Activated CD4-positive, alpha-beta T cell treated with anti-CD3 and anti-CD28 coated beads for 24 hours (primary cell): ENCODE measurements around the gene EMC1.
"Not testable (repeated sequence)": the region's sequence is repeated elsewhere in the genome, so short reads cannot be mapped to it uniquely, and the experiment has no call there.

Experiments
- DNase-seq, 2 donors: peaks; one replicate each; pipeline ENCODE4 v3.0.0-alpha.2; 2020; ENCODE audit warnings: low read depth in 2 of 2

Gene EMC1

GRCh38 chr1:19251305-19252196 lies at the start of gene EMC1, which contains the start of gene MRTO4:
EMC1 (minus strand) TSS chr1:19251524; CDS start chr1:19251509, 15 bp downstream.
MRTO4 (plus strand) TSS chr1:19251805; CDS start chr1:19251836, 31 bp downstream.
- DNase-seq: peak; percentile 84 to 90

- DNase-seq: no peak
Observed at GRCh38 chr1:19300211-19300610, 48.9 kb upstream of the EMC1 start.

- no peak for DNase-seq
Observed at GRCh38 chr1:19294638-19295037, 43.3 kb upstream of the EMC1 start.

GRCh38 chr1:19289244-19289643 lies 37.9 kb upstream of the EMC1 start:
- DNase-seq: no peak

GRCh38 chr1:19288324-19289241 lies 37.3 kb upstream of the EMC1 start, which contains the start of gene AKR7A3:
AKR7A3 (minus strand) TSS chr1:19288770; CDS start chr1:19288709, 61 bp downstream.
- peak; percentile 33 to 55 for DNase-seq

GRCh38 chr1:19287436-19288185 lies 36.3 kb upstream of the EMC1 start:
- DNase-seq: no peak

- not testable (repeated sequence) for DNase-seq
Observed at GRCh38 chr1:19285807-19286206, 34.5 kb upstream of the EMC1 start.

GRCh38 chr1:19285366-19285765 lies 34.0 kb upstream of the EMC1 start:
- DNase-seq: not testable (repeated sequence)

GRCh38 chr1:19284881-19285280 lies 33.6 kb upstream of the EMC1 start:
- no peak for DNase-seq

DNA sequence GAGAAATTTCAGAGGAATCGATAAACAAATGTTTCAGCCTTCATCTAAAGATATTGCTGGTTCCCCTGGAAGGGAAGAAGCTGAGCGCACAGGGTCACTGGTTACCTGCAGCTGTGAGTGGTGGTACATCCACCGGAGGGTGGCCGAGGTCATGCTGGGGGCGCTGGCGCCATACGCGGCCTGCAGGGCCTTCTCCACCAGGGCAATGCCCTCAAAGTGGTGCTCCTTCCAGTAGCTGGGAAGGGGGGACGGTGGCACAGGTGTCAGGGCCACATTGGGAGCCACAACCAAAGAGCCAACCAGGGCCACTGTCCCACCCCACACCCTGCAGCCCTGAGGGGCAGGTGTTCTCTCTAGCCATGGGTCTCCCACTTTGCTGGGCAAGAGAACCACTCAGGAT lies 32.6 kb upstream of the EMC1 start:
- DNase-seq: no peak

DNA sequence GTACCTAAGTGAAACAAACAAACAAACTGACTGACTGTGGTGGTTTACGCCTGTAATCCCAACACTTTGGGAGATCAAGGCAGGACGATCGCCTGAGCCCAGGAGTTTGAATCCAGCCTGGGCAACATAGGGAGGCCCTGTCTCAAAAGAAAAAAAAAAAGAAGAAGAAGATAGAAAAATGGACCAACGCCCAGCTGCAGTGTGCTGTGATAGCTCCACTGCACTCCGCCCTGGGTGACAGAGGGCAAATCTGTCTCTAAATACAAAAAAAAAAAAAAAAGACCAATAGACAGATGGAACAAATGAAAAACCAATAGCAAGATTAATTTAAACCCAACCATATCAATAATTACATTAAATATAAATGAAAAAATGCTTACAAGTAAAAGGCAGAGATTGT lies 23.3 kb upstream of the EMC1 start:
- no peak for DNase-seq

DNA sequence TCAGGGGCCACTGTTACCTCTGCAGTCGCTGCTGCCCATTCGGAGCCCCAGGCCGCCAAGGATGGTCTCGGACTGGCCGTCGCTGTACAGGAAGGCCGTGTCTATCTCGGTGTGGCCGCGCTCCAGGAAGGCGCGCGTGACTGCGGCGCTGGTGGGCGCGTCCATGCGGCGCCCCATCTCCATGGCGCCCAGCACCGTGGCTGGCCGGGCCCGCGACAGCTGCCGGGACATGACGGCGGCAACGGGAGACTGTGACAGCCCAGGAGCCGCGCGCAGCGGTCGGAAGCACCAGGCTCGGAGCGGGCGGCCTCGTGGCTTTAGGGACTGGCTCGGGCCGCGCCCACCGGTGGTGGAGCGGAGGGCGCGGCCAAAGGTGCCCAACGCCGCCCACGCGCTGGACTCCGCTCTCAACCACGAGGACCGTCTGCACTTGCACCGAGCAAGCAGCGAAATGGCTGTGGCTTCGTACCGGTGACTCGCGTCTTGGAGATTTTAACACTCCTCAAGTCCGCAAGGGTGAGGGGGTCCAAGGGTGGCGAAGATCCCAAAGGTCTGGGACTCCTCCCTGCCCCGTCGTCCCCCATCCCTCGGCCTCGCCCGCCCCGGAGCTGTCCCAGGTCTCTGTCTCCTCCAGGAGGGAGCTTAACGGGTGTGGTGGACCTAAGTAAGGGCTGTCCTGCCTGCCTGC lies 22.7 kb upstream of the EMC1 start:
- DNase-seq: not testable (repeated sequence)

- DNase-seq: no peak
Observed at GRCh38 chr1:19273106-19273843, 22.0 kb upstream of the EMC1 start.

GRCh38 chr1:19272064-19272463 lies 20.7 kb upstream of the EMC1 start:
- DNase-seq: no peak

GRCh38 chr1:19270343-19270730 lies 19.0 kb upstream of the EMC1 start:
- DNase-seq: not testable (repeated sequence)

DNA sequence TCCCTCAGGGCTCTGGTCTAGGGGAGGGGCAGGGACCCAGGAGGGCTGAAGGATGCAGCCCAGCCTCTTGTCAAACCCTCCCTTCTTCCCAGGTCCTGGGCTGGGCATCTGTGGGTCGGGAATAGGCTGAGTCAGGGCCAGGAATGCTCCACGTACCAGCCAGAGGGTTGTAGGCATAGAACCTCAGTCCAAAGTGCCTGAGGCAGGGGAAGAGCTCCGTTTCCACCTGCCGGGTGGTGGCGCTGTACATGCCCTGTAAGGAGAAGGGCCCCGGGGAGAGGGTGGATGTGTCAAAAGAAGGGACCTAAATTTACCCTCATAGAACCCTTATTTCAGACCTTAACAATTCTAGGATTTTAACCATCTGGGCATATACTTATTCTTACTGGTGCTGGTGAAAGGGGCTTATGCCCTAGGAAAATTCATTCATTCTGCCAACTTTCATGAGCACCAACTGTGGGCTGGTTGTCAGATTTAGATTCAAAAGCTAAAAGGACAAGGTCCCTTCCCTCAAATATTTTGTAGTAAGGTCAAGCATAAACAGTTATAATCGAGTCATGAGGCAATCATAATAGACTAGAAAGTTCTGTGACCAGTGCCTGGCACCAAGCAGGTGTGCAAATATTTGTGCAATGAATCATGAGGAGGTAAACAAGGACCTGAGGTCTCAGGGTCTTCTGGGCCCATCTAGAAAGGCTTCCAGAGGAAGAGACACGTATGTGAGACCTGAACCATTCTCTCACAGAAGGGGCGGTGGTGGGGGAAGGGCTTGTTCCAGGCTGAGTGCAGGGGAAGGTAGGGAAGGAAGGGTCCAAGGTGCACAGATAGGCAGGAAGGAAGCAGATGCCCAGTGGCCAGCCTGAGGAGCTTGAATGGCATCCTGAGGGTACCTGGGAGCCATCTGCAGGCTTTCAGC lies 18.4 kb upstream of the EMC1 start:
- DNase-seq: not testable (repeated sequence)

- DNase-seq: no peak
Observed at GRCh38 chr1:19268445-19268844, 17.1 kb upstream of the EMC1 start.

GRCh38 chr1:19262744-19263143 lies 11.4 kb upstream of the EMC1 start:
- no peak for DNase-seq

GRCh38 chr1:19262047-19262446 lies 10.7 kb upstream of the EMC1 start:
- DNase-seq: no peak
